ENCODE measurements around the gene CSTF3.
A peak's percentile ranks its signal among the peaks of the same experiment; 100 is the strongest.

CSTF3 gene

DNA sequence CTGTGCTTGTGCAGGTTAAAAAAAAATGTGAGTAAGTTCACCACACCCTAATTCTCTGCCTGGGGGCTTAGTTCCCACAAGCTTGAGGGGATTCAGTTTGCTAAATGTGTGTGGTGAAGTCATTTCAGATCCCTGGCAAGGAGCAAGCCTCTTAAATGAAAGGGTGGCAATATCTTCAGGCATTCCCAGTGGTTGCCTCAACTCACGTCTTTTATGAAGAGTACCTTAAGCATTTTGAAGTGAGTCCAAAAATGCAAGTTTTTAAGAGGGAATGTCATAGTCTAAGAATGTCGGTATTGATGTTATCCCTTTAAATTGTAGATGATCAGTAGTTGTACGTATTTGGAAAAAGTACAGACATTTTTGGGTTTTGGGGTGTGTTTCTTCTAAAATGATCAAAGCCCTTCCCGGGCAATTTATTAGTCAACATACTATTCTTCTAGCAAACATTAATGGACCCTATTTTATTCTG lies 117.0 kb downstream of the CSTF3 start:
- no peak for DNase-seq (ENCODE audit: low read depth in 4 of 4, low spot score in 1 of 4)

- DNase-seq (ENCODE audit: low read depth in 4 of 4, low spot score in 1 of 4), result no peak
Observed at GRCh38 chr11:33043221-33043830, 118.0 kb downstream of the CSTF3 start.

DNA sequence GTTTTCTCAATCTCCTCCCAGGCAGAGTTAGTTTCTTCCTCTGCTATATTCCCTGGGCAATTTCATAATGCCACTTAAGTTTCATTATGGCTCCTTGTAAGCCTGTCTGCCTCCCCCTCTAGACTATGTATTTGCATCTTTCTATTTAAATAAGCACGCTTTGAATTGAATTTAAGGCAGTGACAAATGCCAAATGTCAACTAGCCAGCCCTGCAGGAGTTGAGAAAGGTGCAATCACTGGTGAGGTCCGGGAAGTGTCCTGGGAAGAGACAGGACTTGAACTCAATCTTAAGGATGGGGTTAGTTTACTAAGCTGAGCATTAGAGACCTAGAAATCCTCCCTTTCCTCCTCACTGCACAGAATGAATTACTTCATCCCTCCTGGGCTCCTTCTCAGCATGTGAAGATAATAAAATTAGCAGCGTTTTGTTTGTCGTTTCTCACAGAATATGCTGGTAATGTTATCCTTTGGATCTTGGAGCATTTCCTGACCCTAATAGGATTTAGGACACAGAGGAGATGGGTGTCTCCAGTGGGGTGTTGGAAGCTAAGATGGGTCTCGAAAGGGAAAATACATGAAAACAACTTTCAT lies 120.3 kb downstream of the CSTF3 start:
- no peak for DNase-seq (ENCODE audit: low read depth in 4 of 4, low spot score in 1 of 4)

DNA sequence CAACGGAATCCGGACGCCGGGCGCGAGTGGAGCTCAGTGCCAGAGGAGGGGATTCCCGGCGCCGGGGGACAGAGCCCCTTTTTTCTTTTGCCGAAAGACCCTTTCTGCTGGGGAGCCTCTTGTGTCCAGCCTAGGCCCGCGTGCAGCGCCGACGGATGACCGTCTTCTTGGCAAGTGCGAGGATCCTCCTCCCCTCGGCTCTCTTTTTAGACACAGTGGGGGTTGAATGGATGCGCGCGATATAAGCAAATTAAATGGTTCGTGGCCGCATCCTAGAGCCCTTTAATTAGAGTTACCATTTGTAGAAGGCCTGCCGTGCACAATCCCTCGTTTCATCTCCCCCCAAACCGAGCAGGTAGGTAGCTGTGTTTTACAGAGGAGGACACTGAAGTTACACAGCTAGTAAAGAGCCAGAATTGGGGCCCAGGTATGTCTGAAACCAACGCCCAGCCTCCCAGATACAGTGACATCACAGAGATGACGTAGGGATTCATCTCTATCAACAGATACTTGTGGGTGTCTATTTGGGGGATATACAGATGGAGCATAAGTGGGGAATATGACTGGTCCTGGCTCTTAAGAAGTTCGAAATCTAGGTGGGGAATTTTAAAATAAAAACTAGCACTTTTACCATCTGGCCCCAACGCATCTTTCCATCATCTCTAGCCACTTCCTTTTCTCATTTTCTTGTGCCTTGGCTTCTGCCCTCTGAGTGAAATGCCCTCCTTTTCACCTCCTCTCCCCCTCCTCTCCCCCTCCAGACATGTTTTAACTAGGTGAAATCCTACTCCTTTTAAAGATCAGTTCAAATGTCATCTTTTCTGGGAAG lies 121.0 kb downstream of the CSTF3 start:
- peak in 1 of 4 experiments; percentile 34 for DNase-seq (ENCODE audit: low read depth in 4 of 4, low spot score in 1 of 4)

DNA sequence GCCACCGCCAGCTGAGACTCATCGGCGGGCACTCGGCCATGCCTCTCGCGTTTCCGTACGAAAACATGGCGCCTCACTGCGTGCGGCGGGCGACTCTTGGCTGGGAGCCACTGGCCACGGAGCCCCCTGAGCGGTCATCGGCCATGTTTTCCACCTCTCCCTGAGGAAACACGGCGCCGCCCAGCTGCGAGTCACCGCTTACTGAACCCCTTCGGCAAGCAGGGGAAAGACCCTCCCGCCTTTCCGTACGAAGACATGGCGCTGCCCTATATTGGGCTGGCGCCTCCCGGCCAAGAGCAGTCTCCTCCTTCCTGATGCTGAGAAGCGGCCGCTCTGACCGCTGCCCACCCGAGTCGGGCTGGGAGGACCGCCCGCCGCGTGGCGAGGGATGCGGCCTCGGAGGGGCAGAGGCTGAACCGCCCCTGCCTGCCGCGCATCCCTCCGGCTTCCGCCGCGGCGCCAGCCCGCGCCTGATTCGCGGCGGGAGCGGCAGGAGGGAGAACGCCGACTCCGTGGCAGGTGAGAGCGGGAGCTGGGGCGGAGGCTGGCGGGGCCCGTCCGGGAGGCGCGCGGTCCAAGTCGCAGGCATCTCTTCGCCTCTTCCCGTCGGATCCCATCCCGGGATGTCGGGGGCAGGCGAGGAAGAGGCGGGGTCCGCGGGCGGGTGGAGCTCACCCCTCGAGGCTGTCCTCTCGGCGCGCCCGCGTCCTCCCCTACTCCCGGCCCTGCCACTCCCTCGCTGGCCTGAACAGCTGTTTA lies 121.8 kb downstream of the CSTF3 start, which contains the start of gene TCP11L1:
Gene TCP11L1 (plus strand): TSS at position 299 of the 759 bp plus-strand sequence. CDS start 4,202 bp downstream, outside the sequence.
- DNase-seq (ENCODE audit: low read depth in 4 of 4, low spot score in 1 of 4), result peak; percentile 54 to 76 (median 66)

DNA sequence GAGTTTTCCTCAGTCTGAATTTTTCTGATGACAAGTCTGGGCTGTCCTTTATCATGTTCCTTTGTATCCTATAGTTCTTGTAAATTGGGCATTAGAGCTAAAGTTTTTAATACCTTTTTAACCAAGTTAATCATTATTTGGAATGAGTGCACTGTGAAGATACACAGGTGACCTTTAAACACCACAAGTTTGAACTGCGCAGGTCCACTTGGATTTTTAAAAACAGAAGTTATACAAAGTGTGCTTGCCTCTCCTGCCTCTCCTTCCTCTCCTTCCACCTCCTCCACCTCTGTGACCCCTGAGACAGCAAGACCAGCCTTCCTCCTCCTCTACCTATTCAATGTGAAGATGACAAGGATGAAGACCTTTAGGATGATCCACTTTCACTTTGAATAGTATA lies 126.3 kb downstream of the CSTF3 start:
- no peak for DNase-seq (ENCODE audit: low read depth in 4 of 4, low spot score in 1 of 4)

Measured in stimulated activated CD4-positive, alpha-beta T cell treated with anti-CD3 and anti-CD28 coated beads, Interleukin-1b, Interleukin-23, amount 100 ng/mL, for 24 hours (primary cell).